Mesendoderm (in vitro differentiated cells): Measurements from ENCODE around the gene GNAL.

ENCODE experiments used
- DNase-seq: peaks from one replicate; pipeline ENCODE4 v3.0.0; 2013
- H2AK5ac ChIP-seq: 2 replicates; pipeline ENCODE4 v1.6.1; 2013; ENCODE audit warnings: low read length, inconsistent platforms
- H2BK120ac ChIP-seq: 2 replicates; pipeline ENCODE4 v1.6.1; 2013; ENCODE audit warnings: low read depth, mild to moderate bottlenecking, low read length, moderate library complexity, mixed read lengths
- H2BK15ac ChIP-seq: replicated peaks from 2 replicates; pipeline ENCODE4 v1.6.1; 2013; ENCODE audit warnings: low read depth, mild to moderate bottlenecking, moderate library complexity
- H2BK5ac ChIP-seq: 2 replicates; pipeline ENCODE4 v1.6.1; 2013; ENCODE audit warnings: low read length, inconsistent platforms
- H3K18ac ChIP-seq: 2 replicates; pipeline ENCODE4 v1.6.1; 2013; ENCODE audit warnings: mild to moderate bottlenecking, low read length, mixed read lengths
- H3K23ac ChIP-seq: one replicate; pipeline ENCODE4 v1.6.1; 2013; ENCODE audit warnings: low read length
- H3K27ac ChIP-seq: 2 replicates; pipeline ENCODE4 v1.5.1; 2013; ENCODE audit warnings: low read depth, mild to moderate bottlenecking, inconsistent platforms, low read length, moderate library complexity
- H3K27me3 ChIP-seq: 2 replicates; pipeline ENCODE4 v1.6.1; 2013; ENCODE audit warnings: low read length, control low read depth, mild to moderate bottlenecking, inconsistent platforms; ENCODE audit not compliant: insufficient read depth, poor library complexity
- H3K36me3 ChIP-seq: 2 replicates; pipeline ENCODE4 v1.6.1; 2013; ENCODE audit warnings: low read length, inconsistent platforms; ENCODE audit not compliant: control insufficient read depth, insufficient read depth
- H3K4ac ChIP-seq: one replicate; pipeline ENCODE4 v1.6.1; 2013; ENCODE audit warnings: low read depth, mild to moderate bottlenecking, low read length, moderate library complexity
- H3K4me1 ChIP-seq: 2 replicates; pipeline ENCODE4 v1.6.1; 2013; ENCODE audit warnings: low read depth, low read length, inconsistent platforms; ENCODE audit not compliant: control insufficient read depth
- H3K4me2 ChIP-seq: 2 replicates; pipeline ENCODE4 v1.6.1; 2013; ENCODE audit warnings: low read length
- H3K4me3 ChIP-seq: 2 replicates; pipeline ENCODE4 v1.5.1; 2013; ENCODE audit warnings: mild to moderate bottlenecking, low read length
- H3K56ac ChIP-seq: one replicate; pipeline ENCODE4 v1.6.1; 2013; ENCODE audit warnings: low read length
- H3K79me1 ChIP-seq: 2 replicates; pipeline ENCODE4 v1.6.1; 2013; ENCODE audit warnings: low read length, inconsistent platforms
- H3K79me2 ChIP-seq: 2 replicates; pipeline ENCODE4 v1.6.1; 2013; ENCODE audit warnings: mild to moderate bottlenecking, low read length; ENCODE audit not compliant: control insufficient read depth, insufficient read depth
- H3K9ac ChIP-seq: 2 replicates; pipeline ENCODE4 v1.6.1; 2013; ENCODE audit warnings: low read length, inconsistent platforms
- H4K5ac ChIP-seq: one replicate; pipeline ENCODE4 v1.6.1; 2013; ENCODE audit warnings: low read length
- H4K8ac ChIP-seq: one replicate; pipeline ENCODE4 v1.6.1; 2013; ENCODE audit warnings: low read depth, mild to moderate bottlenecking, control low read depth, low read length, moderate library complexity
- WGBS: extraction: QIAGEN DNeasy Blood & Tissue Kit; methylation state at CpG from one replicate; pipeline ENCODE4 v1.1.7; 2013; ENCODE audit warnings: low lambda C conversion rate, missing lambda C conversion rate; ENCODE audit not compliant: insufficient coverage; ENCODE audit errors: extremely low coverage; 5-methylcytosine and 5-hydroxymethylcytosine counted together

Gene GNAL

DNA sequence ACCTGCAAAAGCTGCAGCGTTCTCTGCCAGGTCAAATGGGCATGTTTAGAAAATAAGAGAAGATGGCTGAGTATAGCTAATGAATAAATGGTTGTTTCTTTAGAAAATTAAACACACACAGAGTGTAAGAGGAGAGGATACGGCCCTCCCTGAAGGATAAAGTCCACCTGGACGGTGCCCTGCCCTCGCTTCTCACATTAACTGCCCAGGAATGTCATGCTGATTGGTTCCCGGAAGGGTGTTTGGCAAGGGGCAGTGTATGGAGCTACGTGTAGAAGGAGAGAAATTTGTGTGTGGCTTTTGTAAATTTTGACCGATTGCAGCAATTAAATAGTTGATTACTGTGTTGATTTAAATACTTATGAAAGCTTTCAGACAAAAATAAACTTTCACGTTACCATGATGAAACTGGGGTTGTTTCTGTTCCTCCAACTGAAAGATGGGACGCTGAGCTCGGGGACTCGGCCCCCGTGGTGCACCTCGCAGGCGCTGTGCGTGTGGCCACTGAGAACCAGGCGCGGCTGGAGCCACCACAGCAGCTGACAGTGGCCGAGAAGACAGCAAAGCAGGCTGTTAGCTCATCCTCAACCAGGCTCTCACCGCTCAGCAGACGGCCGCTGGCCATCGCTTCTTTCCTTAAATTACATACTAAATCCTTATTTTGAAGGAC is 196.3 kb downstream of the GNAL start:
- no peak overlapping the region for H4K8ac ChIP-seq
- no peak overlapping the region for H2AK5ac ChIP-seq
- no peak overlapping the region for H3K23ac ChIP-seq
- H3K18ac ChIP-seq = no peak overlapping the region
- H3K27me3 ChIP-seq = no peaks in the 10 kb centered on the region
- H3K4me1 ChIP-seq = no peaks in the 10 kb centered on the region
- DNase-seq = no peak
- no peak overlapping the region for H2BK5ac ChIP-seq
- no peaks in the 10 kb centered on the region for H3K36me3 ChIP-seq
- no peak overlapping the region for H3K56ac ChIP-seq
- no peak overlapping the region for H4K5ac ChIP-seq
- no peak overlapping the region for H3K4ac ChIP-seq
- H3K79me1 ChIP-seq = no peaks in the 10 kb centered on the region
- H3K4me3 ChIP-seq = no peak overlapping the region
- no peak overlapping the region for H2BK15ac ChIP-seq
- H3K27ac ChIP-seq = no peak overlapping the region
- H3K79me2 ChIP-seq = no peaks in the 10 kb centered on the region
- no peak overlapping the region for H3K4me2 ChIP-seq
- H3K9ac ChIP-seq = no peak overlapping the region
- no peak overlapping the region for H2BK120ac ChIP-seq
- WGBS = no CpG with 5 or more reads among the region's 22 CpGs

- Histone ChIP-seq H2BK5ac (no peak overlapping the region), H4K8ac (no peak overlapping the region), H2AK5ac (no peak overlapping the region), H3K23ac (no peak overlapping the region), H3K4me3 (no peak overlapping the region), H2BK15ac (no peak overlapping the region), H3K4me2 (no peak overlapping the region), H3K79me2 (no peaks in the 10 kb centered on the region), H3K18ac (no peak overlapping the region), H3K4ac (no peak overlapping the region), H4K5ac (no peak overlapping the region), H3K9ac (no peak overlapping the region), H3K4me1 (no peaks in the 10 kb centered on the region), H3K79me1 (no peaks in the 10 kb centered on the region), H3K27me3 (no peaks in the 10 kb centered on the region), H3K27ac (no peak overlapping the region), H2BK120ac (no peak overlapping the region), H3K36me3 (no peaks in the 10 kb centered on the region), H3K56ac (no peak overlapping the region)
- no CpG with 5 or more reads among the region's 19 CpGs for WGBS
- DNase-seq = no peak
Observed at GRCh38 chr18:11886577-11887110, 197.6 kb downstream of the GNAL start.

DNA sequence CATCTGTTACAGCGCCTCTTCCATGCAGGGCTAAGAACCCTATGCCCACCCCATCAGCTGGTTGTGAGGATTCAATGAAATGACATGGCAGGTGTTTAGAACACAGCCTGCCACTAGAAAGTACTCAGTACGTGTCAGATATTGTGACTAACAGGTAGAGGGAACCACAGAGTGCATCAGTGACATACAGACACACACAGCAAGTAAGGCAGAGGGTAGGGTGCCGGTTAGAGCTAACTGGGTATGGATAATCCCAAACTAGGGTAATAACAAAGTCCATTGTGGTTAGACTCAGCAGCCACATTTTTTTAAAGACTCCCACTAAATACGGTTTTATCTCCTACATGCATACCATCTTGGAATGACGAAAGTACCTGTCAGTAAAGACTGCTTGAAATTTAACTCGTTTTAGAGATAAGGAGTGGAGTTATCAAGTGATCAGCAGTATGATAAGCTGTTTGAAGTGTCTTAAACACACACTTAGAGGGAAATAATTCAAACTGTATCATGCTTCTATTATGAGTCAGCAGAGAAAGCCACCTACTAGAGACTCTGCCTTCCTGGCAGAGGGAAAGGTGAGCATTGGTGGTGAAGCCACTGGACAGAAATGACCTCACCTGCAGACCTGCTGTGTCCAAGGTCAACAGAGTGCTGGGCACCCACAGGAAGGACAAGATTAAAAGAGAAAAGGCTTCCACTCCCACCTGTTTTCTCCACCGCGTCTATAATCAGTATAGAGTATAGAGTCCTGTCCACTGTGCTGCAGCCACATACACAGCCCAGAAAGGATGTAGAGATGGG is 198.5 kb downstream of the GNAL start:
- Histone ChIP-seq H3K56ac (no peak overlapping the region), H3K27me3 (no peaks in the 10 kb centered on the region), H4K5ac (no peak overlapping the region), H2BK15ac (no peak overlapping the region), H4K8ac (no peak overlapping the region), H3K9ac (no peak overlapping the region), H3K79me1 (no peaks in the 10 kb centered on the region), H2BK120ac (no peak overlapping the region), H3K4me1 (no peaks in the 10 kb centered on the region), H3K36me3 (no peaks in the 10 kb centered on the region), H3K4ac (no peak overlapping the region), H3K4me3 (no peak overlapping the region), H3K18ac (no peak overlapping the region), H3K79me2 (no peaks in the 10 kb centered on the region), H2BK5ac (no peak overlapping the region), H3K4me2 (no peak overlapping the region), H3K23ac (no peak overlapping the region), H3K27ac (no peak overlapping the region), H2AK5ac (no peak overlapping the region)
- no CpG with 5 or more reads among the region's 8 CpGs for WGBS
- no peak for DNase-seq

DNA sequence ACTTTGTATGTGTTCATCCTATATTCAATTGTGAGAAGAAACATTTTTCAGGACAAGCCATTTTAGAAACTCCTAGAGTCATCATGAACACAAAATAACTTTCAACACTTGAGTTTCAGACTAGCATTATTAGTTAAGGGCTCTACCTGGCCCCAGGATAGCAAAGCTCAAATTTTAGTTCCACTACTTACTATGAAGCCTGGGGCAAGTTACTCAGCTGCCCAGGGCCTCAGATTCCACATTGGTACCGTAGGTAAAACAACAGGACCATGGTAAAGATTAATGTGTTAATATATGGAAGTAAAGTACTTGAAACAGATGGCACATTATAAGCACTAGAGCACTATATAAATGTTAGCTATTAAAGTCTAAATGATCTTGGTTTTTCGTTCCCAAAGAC is 199.7 kb downstream of the GNAL start:
- H3K36me3 ChIP-seq = no peaks in the 10 kb centered on the region
- no peak overlapping the region for H2BK15ac ChIP-seq
- no peak overlapping the region for H3K4me3 ChIP-seq
- H3K27ac ChIP-seq = no peak overlapping the region
- no peak overlapping the region for H3K9ac ChIP-seq
- no peak overlapping the region for H3K56ac ChIP-seq
- no peaks in the 10 kb centered on the region for H3K79me2 ChIP-seq
- H4K8ac ChIP-seq = no peak overlapping the region
- no peaks in the 10 kb centered on the region for H3K27me3 ChIP-seq
- H4K5ac ChIP-seq = no peak overlapping the region
- no peak overlapping the region for H3K23ac ChIP-seq
- H2AK5ac ChIP-seq = no peak overlapping the region
- no peaks in the 10 kb centered on the region for H3K79me1 ChIP-seq
- no peak overlapping the region for H3K18ac ChIP-seq
- no peaks in the 10 kb centered on the region for H3K4me1 ChIP-seq
- no peak overlapping the region for H3K4me2 ChIP-seq
- no peak overlapping the region for H2BK5ac ChIP-seq
- H3K4ac ChIP-seq = no peak overlapping the region
- no CpG with 5 or more reads among the region's 2 CpGs for WGBS
- H2BK120ac ChIP-seq = no peak overlapping the region
- DNase-seq = no peak

DNA sequence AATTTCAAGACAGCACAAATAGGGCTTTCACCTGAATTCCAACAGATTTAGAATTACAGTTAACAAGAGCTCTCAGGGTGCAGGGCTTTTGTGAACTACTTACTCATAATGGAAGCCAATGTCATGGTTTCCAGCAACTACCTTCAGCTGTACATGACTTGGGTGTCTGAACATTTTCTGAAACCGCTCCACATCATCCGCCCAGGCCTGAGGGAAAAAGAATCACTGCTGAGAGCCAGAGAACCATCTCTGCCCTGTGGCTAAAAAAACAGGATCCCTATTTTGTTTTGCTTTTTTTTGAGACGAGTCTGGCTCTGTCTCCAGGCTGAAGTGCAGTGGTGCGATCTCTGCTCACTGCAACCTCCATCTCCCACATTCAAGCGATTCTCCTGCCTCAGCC is 200.2 kb downstream of the GNAL start:
- H3K4me3 ChIP-seq = no peak overlapping the region
- H4K8ac ChIP-seq = no peak overlapping the region
- H3K56ac ChIP-seq = no peak overlapping the region
- no peaks in the 10 kb centered on the region for H3K79me2 ChIP-seq
- H3K79me1 ChIP-seq = no peaks in the 10 kb centered on the region
- H2BK15ac ChIP-seq = no peak overlapping the region
- H2AK5ac ChIP-seq = no peak overlapping the region
- H4K5ac ChIP-seq = no peak overlapping the region
- H3K4ac ChIP-seq = no peak overlapping the region
- no peak overlapping the region for H2BK120ac ChIP-seq
- no peak overlapping the region for H3K18ac ChIP-seq
- no peak overlapping the region for H3K9ac ChIP-seq
- no peaks in the 10 kb centered on the region for H3K27me3 ChIP-seq
- no peak overlapping the region for H2BK5ac ChIP-seq
- no peaks in the 10 kb centered on the region for H3K4me1 ChIP-seq
- H3K23ac ChIP-seq = no peak overlapping the region
- no peak for DNase-seq
- no peak overlapping the region for H3K27ac ChIP-seq
- H3K36me3 ChIP-seq = no peaks in the 10 kb centered on the region
- WGBS = no CpG with 5 or more reads among the region's 5 CpGs
- no peak overlapping the region for H3K4me2 ChIP-seq
